ENCODE data around the gene CARD14.

CARD14 gene

GRCh38 chr17:80190716-80191115 lies 20.9 kb downstream of the CARD14 start:
- POLR2A ChIA-PET = no interaction called here
- no peak overlapping the region for H3K4me3 ChIP-seq (ENCODE audit: low read depth, low read length)
- no peak for TF ChIP-seq CTCF (IDR thresholded peaks at IDR 0.05; ENCODE audit: insufficient read depth, low read length, missing control alignments)
- CTCF ChIA-PET = interaction anchor here (0.6 to 1.6 kb wide), 3 partner anchors 12 to 414 kb away, joined by 3 to 6 read pairs (median 4); no protein-coding TSS in a partner anchor
- no peak for DNase-seq (ENCODE audit: low read depth, low spot score)

- no peak overlapping the region for H3K4me3 ChIP-seq (ENCODE audit: low read depth, low read length)
- ChIA-PET CTCF (interaction anchor here (1.3 to 1.6 kb wide), 4 partner anchors 12 to 90 kb away, joined by 3 to 6 read pairs (median 4); partner anchors contain the start of gene GAA), POLR2A (no interaction called here)
- no peak for DNase-seq (ENCODE audit: low read depth, low spot score)
- no peak for TF ChIP-seq CTCF (IDR thresholded peaks at IDR 0.05; ENCODE audit: insufficient read depth, low read length, missing control alignments)
These were observed 21.4 kb downstream of the CARD14 start for GRCh38 chr17:80191192-80191591.

DNA sequence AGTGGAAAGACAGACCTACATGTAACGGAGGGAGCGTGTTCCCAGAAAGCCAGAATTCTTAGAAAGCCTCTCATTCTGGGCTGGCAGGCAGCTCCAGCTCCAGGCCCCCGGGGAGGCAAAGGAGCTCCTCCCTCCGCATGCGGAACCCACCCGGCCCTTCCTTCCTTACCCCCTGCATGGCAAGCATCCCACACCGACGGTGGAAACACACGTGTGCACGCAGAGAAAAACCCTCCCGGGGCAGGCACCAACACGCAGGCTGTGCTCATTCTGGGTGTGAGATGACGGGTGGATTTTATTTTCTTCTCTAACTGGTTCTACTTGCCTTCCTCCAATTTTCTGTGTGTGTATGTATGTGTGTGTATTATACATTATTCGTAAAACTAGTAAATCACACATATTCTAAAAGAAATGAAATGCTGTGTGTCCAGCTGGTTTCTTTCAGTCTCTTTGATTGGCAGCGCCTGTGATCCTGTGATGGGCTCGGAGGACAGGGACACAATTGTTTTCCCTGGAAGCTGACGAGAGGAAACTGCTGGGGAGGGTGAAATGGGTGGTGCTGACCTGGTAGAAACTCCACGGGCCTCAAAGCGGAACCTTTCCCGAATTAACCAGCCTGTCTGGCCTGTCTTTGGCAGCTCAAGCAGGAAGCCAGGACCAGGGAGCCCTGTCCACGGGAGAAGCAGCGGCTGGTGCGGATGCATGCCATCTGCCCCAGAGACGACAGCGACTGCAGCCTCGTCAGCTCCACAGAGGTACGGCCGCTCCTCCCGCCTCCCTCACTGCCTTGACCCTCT lies 22.2 kb downstream of the CARD14 start:
- ChIA-PET POLR2A (no interaction called here), CTCF (interaction anchor here (0.8 to 1.6 kb wide), 7 partner anchors 9 to 170 kb away, joined by 3 to 6 read pairs (median 3); partner anchors contain the start of gene GAA)
- DNase-seq (ENCODE audit: low read depth, low spot score) = no peak
- no peak for TF ChIP-seq CTCF (IDR thresholded peaks at IDR 0.05; ENCODE audit: insufficient read depth, low read length, missing control alignments)
- H3K4me3 ChIP-seq (ENCODE audit: low read depth, low read length) = no peak overlapping the region

DNA sequence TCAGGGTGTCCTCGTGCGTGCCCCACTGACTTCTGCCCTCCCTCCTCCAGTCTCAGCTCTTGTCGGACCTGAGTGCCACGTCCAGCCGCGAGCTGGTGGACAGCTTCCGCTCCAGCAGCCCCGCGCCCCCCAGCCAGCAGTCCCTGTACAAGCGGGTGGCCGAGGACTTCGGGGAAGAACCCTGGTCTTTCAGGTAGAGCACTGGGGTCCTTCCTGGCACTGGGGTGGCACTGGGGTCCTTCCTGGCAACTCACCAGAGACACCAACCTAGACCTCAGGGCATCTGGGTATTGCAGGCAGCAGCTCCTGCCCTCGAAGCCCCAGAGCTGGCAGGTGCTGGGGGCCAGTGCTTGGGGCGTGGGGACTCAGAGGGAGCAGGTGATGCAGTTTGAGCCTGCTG lies 25.3 kb downstream of the CARD14 start:
- H3K4me3 ChIP-seq (ENCODE audit: low read depth, low read length) = no peak overlapping the region
- CTCF ChIA-PET = interaction anchor here (0.6 to 2.8 kb wide), 11 partner anchors 9 to 200 kb away, joined by 3 to 21 read pairs (median 4); no protein-coding TSS in a partner anchor
- DNase-seq (ENCODE audit: low read depth, low spot score) = no peak
- POLR2A ChIA-PET = interaction anchor here (0.7 kb wide), 1 partner anchor 157 kb away, joined by 3 read pairs; no protein-coding TSS in a partner anchor
- no peak for TF ChIP-seq CTCF (IDR thresholded peaks at IDR 0.05; ENCODE audit: insufficient read depth, low read length, missing control alignments)

DNA sequence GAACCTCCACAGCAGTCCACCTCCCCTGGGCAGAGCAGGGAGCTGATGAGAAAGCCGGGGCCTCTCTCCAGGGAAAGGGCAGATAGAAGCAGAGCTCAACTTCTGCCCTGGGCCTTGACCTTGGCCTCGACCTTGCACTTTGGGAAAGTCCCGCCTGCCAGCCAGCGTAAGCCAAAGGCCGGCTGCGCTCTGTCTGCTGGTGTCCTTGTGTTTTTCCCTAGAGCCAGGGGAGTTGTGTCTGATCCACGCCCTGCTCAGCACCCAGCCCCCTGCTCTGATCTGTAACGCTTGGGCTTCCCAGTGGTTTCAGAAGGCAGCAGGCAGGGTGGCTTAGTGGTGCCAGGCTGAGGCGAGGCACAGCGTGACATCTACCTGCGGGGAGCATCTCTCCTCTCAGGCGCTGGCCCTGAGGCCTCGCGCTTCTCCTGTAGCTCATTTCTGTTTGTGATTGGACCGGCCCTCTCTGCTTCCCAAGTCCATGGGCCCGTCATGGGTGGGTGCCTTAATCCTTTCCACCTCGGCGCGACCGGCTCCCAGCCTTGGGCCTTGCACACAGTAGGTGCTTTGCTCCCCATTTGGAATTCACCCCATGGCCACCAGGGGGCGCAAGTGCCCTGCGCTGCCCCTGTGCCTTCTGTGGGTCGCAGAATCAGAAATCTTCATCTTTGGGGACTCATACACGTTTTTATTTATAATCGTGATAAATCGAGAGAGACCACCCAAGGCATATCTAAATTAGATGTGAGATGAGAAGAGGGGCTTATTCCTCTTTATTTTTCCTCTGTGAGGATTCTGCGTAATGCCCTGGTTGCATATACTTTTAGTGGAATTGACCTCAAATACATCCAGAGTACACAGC lies 26.1 kb downstream of the CARD14 start:
- no peak for DNase-seq (ENCODE audit: low read depth, low spot score)
- CTCF ChIA-PET = interaction anchor here (0.6 to 2.8 kb wide), 20 partner anchors 8 to 199 kb away, joined by 3 to 21 read pairs (median 3); no protein-coding TSS in a partner anchor
- peak; percentile 85 for TF ChIP-seq CTCF (IDR thresholded peaks at IDR 0.05; ENCODE audit: insufficient read depth, low read length, missing control alignments)
- POLR2A ChIA-PET = interaction anchor here (0.7 kb wide), 1 partner anchor 156 kb away, joined by 3 read pairs; no protein-coding TSS in a partner anchor
- no peak overlapping the region for H3K4me3 ChIP-seq (ENCODE audit: low read depth, low read length)
